Loucy (cell line): Measurements from ENCODE around the gene COPS7A.

Experiments used
- H2AFZ ChIP-seq: fragments of 200-600 bp; sonication (generic); 2 replicates; pipeline ENCODE4 v1.6.0; 2016; ENCODE audit warnings: antibody characterized with exemption, mild to moderate bottlenecking, low read length, moderate library complexity
- H3F3A ChIP-seq: fragments of 200-600 bp; 2 replicates; pipeline ENCODE4 v1.6.0; 2016; ENCODE audit warnings: antibody characterized with exemption, low read depth, mild to moderate bottlenecking
- H3K27me3 ChIP-seq: fragments of 200-600 bp; sonication (generic); 2 replicates; pipeline ENCODE4 v1.6.1; 2014; ENCODE audit warnings: low read length, mild to moderate bottlenecking; ENCODE audit not compliant: insufficient read depth, poor library complexity, severe bottlenecking
- H3K36me3 ChIP-seq: fragments of 200-600 bp; sonication (generic); 2 replicates; pipeline ENCODE4 v1.6.1; 2016; ENCODE audit warnings: low read length; ENCODE audit not compliant: insufficient read depth
- H3K4me1 ChIP-seq: fragments of 200-600 bp; sonication (generic); 2 replicates; pipeline ENCODE4 v1.5.1; 2014; ENCODE audit warnings: low read length, mild to moderate bottlenecking; ENCODE audit not compliant: insufficient read depth, poor library complexity, severe bottlenecking
- H3K4me2 ChIP-seq: fragments of 200-600 bp; sonication (generic); 2 replicates; pipeline ENCODE4 v1.6.0; 2014; ENCODE audit warnings: antibody characterized with exemption, low read length, low read depth, mild to moderate bottlenecking; ENCODE audit not compliant: poor library complexity, severe bottlenecking
- H3K4me3 ChIP-seq: fragments of 200-600 bp; sonication (generic); 2 replicates; pipeline ENCODE4 v1.5.1; 2014; ENCODE audit warnings: low read length, mild to moderate bottlenecking, mixed read lengths; ENCODE audit not compliant: poor library complexity, severe bottlenecking
- H3K79me2 ChIP-seq: fragments of 200-600 bp; sonication (generic); 2 replicates; pipeline ENCODE4 v1.6.1; 2014; ENCODE audit warnings: low read length; ENCODE audit not compliant: insufficient read depth
- H3K9ac ChIP-seq: fragments of 200-600 bp; sonication (generic); 2 replicates; pipeline ENCODE4 v1.6.0; 2014; ENCODE audit warnings: mild to moderate bottlenecking, low read depth, low read length, moderate library complexity; ENCODE audit not compliant: poor library complexity, severe bottlenecking
- H3K9me2 ChIP-seq: fragments of 200-600 bp; sonication (generic); replicated peaks from 2 replicates; pipeline ENCODE4 v1.6.1; 2016; ENCODE audit warnings: low read depth, low read length, mixed read lengths
- H3K9me3 ChIP-seq: fragments of 200-600 bp; sonication (generic); 2 replicates; pipeline ENCODE4 v1.6.1; 2014; ENCODE audit warnings: mild to moderate bottlenecking, antibody characterized with exemption, low read length, low read depth; ENCODE audit not compliant: insufficient read depth
- H4K20me1 ChIP-seq: fragments of 200-600 bp; sonication (generic); 2 replicates; pipeline ENCODE4 v1.6.0; 2014; ENCODE audit warnings: antibody characterized with exemption, low read length, mild to moderate bottlenecking; ENCODE audit not compliant: insufficient read depth, poor library complexity, severe bottlenecking
- CTCF ChIP-seq: fragments of 200-600 bp; sonication (generic); conservative IDR thresholded peaks from 2 replicates; pipeline ENCODE4 v1.5.1; 2014; ENCODE audit warnings: mild to moderate bottlenecking, antibody characterized with exemption, low read length
- EZH2phosphoT487 ChIP-seq: fragments of 200-600 bp; IDR thresholded peaks from 2 replicates; pipeline ENCODE4 v1.6.1; 2018; ENCODE audit warnings: antibody characterized with exemption, mild to moderate bottlenecking, moderate library complexity, borderline replicate concordance

The COPS7A gene

GRCh38 chr12:6754411-6754810 is 30.6 kb downstream of the COPS7A start:
- H3K27me3 ChIP-seq = peaks cover 3% of the 10 kb centered on the region
- no peak overlapping the region for H2AFZ ChIP-seq
- peak overlapping the region; percentile 97 for H3K9ac ChIP-seq
- no peaks in the 10 kb centered on the region for H3K9me3 ChIP-seq
- no peak overlapping the region for H3K4me3 ChIP-seq
- no peak for TF ChIP-seq EZH2phosphoT487
- TF ChIP-seq CTCF = no peak
- H3K36me3 ChIP-seq = peaks cover 9% of the 10 kb centered on the region; the same call in 1 of the 2 replicates
- peaks cover 29% of the 10 kb centered on the region for H3K4me1 ChIP-seq
- H3F3A ChIP-seq = no peaks in the 10 kb centered on the region
- peak overlapping the region; percentile 98 for H3K4me2 ChIP-seq
- no peaks in the 10 kb centered on the region for H3K9me2 ChIP-seq
- peaks cover 13% of the 10 kb centered on the region for H4K20me1 ChIP-seq
- peaks cover 30% of the 10 kb centered on the region for H3K79me2 ChIP-seq

GRCh38 chr12:6757028-6757690 is 33.3 kb downstream of the COPS7A start:
- Histone ChIP-seq H3K9ac (no peak overlapping the region), H3K4me1 (peaks cover 13% of the 10 kb centered on the region), H3K9me2 (no peaks in the 10 kb centered on the region), H3F3A (no peaks in the 10 kb centered on the region), H3K4me2 (no peak overlapping the region), H2AFZ (no peak overlapping the region), H3K36me3 (no peaks in the 10 kb centered on the region), H3K79me2 (peaks cover 8% of the 10 kb centered on the region), H3K4me3 (no peak overlapping the region), H3K27me3 (peaks cover 3% of the 10 kb centered on the region), H3K9me3 (no peaks in the 10 kb centered on the region), H4K20me1 (peaks cover 7% of the 10 kb centered on the region)
- TF ChIP-seq CTCF (no peak), EZH2phosphoT487 (no peak)

- Histone ChIP-seq H2AFZ (no peak overlapping the region), H3K4me2 (no peak overlapping the region), H3K9me3 (no peaks in the 10 kb centered on the region), H4K20me1 (no peaks in the 10 kb centered on the region), H3K4me3 (no peak overlapping the region), H3F3A (no peaks in the 10 kb centered on the region), H3K9me2 (no peaks in the 10 kb centered on the region), H3K4me1 (peaks cover 12% of the 10 kb centered on the region), H3K27me3 (no peaks in the 10 kb centered on the region), H3K36me3 (no peaks in the 10 kb centered on the region), H3K79me2 (no peaks in the 10 kb centered on the region), H3K9ac (no peak overlapping the region)
- TF ChIP-seq CTCF (no peak), EZH2phosphoT487 (no peak)
Measured at GRCh38 chr12:6758506-6759095, 34.8 kb downstream of the COPS7A start.
